Measurements from ENCODE around the gene NPAS3.

DNA sequence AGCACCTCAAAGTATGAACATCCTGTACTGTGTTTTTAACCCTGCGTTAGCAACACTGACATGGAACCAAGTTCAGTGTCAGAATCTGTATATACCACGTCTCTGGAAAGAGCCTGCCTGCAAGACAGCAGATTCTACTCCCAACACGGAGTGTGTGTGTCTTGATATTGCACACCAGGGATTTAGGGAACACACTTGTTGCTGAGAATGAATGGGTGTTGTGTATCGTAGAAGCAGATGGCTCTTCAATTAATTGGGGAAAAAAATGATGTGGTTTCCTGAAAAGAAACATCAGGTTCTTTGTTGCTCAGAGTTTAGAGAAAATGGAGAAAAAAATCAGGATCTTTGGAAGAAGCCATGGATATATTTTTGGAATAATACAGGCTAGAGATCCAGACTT lies 841.4 kb downstream of the NPAS3 start:
- TF ChIP-seq, protein P1, sequence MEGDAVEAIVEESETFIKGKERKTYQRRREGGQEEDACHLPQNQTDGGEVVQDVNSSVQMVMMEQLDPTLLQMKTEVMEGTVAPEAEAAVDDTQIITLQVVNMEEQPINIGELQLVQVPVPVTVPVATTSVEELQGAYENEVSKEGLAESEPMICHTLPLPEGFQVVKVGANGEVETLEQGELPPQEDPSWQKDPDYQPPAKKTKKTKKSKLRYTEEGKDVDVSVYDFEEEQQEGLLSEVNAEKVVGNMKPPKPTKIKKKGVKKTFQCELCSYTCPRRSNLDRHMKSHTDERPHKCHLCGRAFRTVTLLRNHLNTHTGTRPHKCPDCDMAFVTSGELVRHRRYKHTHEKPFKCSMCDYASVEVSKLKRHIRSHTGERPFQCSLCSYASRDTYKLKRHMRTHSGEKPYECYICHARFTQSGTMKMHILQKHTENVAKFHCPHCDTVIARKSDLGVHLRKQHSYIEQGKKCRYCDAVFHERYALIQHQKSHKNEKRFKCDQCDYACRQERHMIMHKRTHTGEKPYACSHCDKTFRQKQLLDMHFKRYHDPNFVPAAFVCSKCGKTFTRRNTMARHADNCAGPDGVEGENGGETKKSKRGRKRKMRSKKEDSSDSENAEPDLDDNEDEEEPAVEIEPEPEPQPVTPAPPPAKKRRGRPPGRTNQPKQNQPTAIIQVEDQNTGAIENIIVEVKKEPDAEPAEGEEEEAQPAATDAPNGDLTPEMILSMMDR (conservative IDR thresholded peaks at IDR 0.05 in 1 of 2, IDR thresholded peaks at IDR 0.05 in 1 of 2; ENCODE audit: low read depth in 1 of 2, low read length in 2 of 2): no peak
- no peak for TF ChIP-seq EZH2 (IDR thresholded peaks at IDR 0.05; ENCODE audit: low read length, missing control alignments)
